ENCODE measurements around the gene GDAP1L1.

GDAP1L1 gene

GRCh38 chr20:44247131-44247571 lies at the start of gene GDAP1L1:
GDAP1L1 (plus strand) TSS chr20:44247308; CDS start chr20:44247335, 27 bp downstream.
- DNase-seq (ENCODE audit: low spot score): peak; percentile 11

DNA sequence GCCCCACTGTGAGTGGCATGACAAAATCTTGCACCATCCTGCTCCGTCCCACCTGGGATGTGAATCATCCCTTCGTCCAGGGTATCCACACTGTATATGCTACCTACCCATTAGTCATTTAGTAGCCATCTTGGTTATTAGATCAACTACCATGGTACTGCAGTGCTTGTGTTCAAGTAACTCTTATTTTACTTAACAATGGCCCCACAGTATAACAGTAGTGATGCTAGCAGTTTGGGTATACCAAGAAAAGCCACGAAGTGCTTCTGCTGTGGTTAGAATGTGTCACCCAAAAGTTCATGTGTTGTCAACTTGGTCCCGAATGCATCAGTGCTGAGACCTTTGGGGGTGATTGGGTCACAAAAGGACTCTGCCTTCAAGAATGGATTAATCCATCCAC lies 48.2 kb upstream of the GDAP1L1 start:
- no peak for DNase-seq (ENCODE audit: low spot score)

GRCh38 chr20:44199877-44200276 lies 47.2 kb upstream of the GDAP1L1 start:
- DNase-seq (ENCODE audit: low spot score): no peak

DNA sequence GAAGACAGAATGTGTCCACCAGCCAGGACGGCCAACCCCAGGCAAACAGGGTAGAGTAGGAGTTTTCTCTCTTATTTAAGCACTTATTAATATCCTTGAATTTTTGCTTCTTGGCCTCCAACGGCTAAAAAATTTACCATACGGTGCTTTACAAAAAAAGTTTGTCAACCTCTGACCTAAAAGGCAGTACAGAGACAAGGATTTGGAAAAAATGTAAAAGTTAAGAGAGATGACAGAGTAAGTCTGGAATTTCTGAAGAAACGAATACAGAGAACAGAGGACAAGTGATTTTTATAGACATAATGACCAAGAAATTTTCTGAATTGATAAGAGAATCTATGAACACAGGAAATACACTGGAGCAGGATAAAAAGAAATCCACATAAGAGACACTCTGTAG lies 46.7 kb upstream of the GDAP1L1 start:
- DNase-seq (ENCODE audit: low spot score): no peak

GRCh38 chr20:44200983-44201382 lies 46.1 kb upstream of the GDAP1L1 start:
- DNase-seq (ENCODE audit: low spot score): no peak

GRCh38 chr20:44203161-44203560 lies 43.9 kb upstream of the GDAP1L1 start:
- no peak for DNase-seq (ENCODE audit: low spot score)

GRCh38 chr20:44204156-44204831 lies 42.8 kb upstream of the GDAP1L1 start:
- DNase-seq (ENCODE audit: low spot score): no peak

GRCh38 chr20:44204832-44205215 lies 42.3 kb upstream of the GDAP1L1 start:
- no peak for DNase-seq (ENCODE audit: low spot score)

DNA sequence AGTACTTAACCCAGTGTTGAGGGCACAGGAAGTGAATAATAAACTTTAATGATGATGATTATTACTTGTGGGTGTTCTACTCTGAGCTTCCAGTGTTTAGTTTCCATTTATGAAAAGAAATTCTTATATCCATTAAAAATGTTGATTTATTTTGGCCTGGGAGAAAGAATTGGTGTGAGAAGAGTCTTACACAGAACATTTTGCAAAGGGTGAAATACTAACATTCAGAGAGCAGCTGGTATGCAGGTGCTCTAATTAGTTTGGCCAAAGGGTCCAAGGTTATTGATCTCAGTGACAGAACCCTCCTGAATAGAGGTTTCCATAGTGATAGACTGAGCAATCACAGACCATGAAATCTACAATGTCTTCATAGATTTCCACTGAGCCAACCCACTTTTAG lies 41.0 kb upstream of the GDAP1L1 start:
- DNase-seq (ENCODE audit: low spot score): no peak

- no peak for DNase-seq (ENCODE audit: low spot score)
Observed at GRCh38 chr20:44207126-44207723, 39.9 kb upstream of the GDAP1L1 start.

DNA sequence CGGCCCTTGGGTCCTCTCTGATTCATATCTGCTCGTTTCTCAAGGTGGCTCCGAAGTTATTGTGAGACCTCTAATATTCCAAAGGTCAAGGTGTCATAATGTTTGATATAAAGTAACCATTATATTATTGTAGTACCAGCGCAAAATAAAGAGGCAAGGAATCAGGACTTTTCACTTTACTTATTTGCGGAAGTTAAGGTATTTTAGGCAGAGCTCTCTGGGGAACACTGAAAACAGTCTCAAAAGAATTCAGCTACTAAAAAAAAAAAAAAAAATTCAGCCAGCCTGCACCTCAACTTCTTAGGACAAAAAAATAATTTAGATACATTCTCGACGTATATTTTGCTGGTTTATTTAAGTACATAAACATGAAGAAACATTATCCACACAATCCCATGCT lies 38.9 kb upstream of the GDAP1L1 start:
- no peak for DNase-seq (ENCODE audit: low spot score)

DNA sequence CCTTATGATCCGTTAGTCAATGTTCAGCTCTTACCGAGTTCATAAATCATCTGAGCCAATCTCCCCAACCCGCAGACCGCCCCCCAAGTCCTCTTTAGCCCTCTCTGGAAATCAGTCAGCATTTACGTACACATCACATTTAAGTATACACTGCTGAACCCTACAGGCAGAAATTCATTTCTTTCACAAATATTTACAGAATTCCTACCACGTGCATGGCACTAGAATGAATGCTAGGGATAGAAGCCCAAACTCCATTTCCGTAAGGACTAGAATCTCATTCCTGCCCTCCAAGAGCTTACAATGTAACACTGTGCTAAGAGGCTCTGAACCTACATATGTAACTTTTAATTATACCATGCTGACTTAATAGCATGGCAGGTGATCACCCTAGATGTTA lies 38.3 kb upstream of the GDAP1L1 start:
- no peak for DNase-seq (ENCODE audit: low spot score)

- no peak for DNase-seq (ENCODE audit: low spot score)
Observed at GRCh38 chr20:44209686-44210405, 37.3 kb upstream of the GDAP1L1 start.

- DNase-seq (ENCODE audit: low spot score): peak; percentile 96
Observed at GRCh38 chr20:44210406-44211176, 36.5 kb upstream of the GDAP1L1 start, which contains the start of gene OSER1. OSER1 (minus strand) TSS chr20:44210771; CDS start chr20:44206957, 3,814 bp downstream.

GRCh38 chr20:44211177-44212039 lies 35.7 kb upstream of the GDAP1L1 start:
- DNase-seq (ENCODE audit: low spot score): peak; percentile 29

DNA sequence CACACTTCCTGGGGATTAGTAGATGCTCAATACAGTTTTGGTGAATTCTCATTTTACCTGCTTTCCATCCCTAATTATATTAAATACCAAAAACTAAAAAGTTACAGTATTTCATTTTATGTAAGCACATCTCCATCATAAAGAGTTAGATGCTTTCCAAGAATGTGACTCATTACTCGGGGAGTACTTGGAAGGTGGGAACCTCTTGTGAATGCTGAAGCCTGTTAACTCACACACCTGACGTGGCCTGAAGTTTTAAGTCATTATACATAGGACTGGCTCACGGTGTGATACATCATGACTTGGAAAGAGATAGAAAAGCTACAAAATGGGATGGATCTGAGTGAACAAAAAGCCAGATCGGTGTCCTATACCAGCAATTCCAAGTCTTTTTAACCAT lies 34.3 kb upstream of the GDAP1L1 start:
- DNase-seq (ENCODE audit: low spot score): no peak

DNA sequence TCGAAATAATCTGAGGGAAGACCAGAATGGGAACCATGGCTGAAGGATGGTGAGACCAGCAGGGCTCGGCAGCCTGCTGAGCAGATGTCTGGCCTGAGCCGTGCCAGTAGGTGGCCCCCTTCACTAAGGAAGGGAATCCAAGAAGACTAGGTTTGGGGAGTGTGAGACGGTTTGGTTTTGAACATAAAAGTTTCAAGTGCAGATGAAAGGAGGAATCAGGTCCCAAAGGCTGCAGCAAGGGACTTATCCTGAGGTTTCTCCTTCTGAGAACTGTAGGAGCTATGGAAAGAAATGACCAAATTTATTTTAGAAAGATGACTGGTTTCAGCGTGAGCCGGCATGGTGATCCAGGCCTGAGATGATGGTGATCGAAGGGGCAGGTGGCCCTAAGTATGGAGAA lies 32.0 kb upstream of the GDAP1L1 start:
- DNase-seq (ENCODE audit: low spot score): peak; percentile 57

- DNase-seq (ENCODE audit: low spot score): peak; percentile 48
Observed at GRCh38 chr20:44217342-44218092, 29.6 kb upstream of the GDAP1L1 start.

DNA sequence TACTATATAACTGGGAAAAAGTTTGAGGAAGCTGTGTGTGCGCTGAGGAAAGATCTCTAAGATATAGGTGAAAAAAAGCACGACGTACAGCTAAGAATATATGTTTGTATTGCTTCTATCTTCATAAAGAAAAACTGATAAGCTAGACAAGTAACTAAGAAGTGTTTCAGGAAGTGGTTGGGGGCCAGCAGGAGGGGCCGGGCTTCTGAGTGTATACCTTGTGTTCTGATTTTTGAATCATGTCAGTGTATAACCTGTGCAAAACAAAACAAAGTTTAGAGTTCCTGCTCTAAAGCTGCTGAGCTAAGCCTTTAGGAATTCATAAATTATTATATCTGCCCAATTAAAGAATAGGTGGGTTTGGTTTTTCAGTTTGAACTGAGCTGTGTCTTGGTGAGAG lies 28.7 kb upstream of the GDAP1L1 start:
- no peak for DNase-seq (ENCODE audit: low spot score)

DNA sequence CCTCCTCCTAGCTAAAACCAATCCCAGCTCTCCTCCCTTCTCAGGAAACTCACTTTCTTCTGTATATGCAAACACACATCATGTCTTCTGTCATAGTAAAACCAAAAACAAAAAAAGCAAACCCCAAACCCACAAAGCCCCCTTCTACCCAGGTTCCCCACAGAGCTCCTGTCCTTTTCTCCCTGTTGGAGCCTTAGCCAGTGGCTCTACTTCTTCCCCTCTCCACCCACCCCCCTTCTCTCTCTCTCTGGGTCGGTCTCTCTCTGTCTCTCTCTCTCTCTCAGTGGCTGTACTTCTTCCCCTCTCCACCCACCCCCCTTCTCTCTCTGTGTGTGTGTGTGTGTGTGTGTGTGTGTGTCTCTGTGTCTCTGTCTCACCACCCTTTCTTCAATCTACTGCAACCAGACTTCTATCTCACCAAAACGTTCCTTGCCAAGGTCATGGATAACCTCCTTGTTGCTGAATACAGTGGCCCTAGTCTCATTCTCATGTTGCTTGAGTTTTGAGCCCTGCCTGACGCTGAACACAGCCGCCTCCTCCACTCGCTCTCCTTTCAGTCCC lies 27.9 kb upstream of the GDAP1L1 start:
- DNase-seq (ENCODE audit: low spot score): no peak

Measured in globus pallidus (tissue), 1 donor.